CD14-positive monocyte (primary cell): Measurements from ENCODE around the gene SEMA6D. TPM values are rescaled to one million over a fixed set of nuclear protein-coding genes. Genes with fewer than 3 reads are reported as not detected.

ENCODE experiments used
- DNase-seq, 3 donors: peaks; one replicate each; pipeline ENCODE4 v3.0.0-alpha.2; 2011 to 2022
- H2AFZ ChIP-seq: 2 replicates; pipeline ENCODE4 v1.6.0; 2012; ENCODE audit warnings: mild to moderate bottlenecking, low read depth, low read length, inconsistent platforms; ENCODE audit not compliant: insufficient read depth, poor library complexity, severe bottlenecking
- H3K27ac ChIP-seq, 2 donors: 1 replicate in 1 of 2; 2 replicates in 1 of 2; pipeline ENCODE4 v1.5.1; 2012 to 2013; ENCODE audit warnings: low read length in 2 of 2, control low read depth in 1 of 2, inconsistent platforms in 1 of 2, low read depth in 1 of 2, mild to moderate bottlenecking in 1 of 2
- H3K27me3 ChIP-seq, 2 donors: one replicate each; pipeline versions ENCODE4 v1.6.0 to v1.6.1; 2011 to 2013; ENCODE audit warnings: low read length in 2 of 2; ENCODE audit not compliant: control insufficient read depth in 2 of 2, insufficient read depth in 2 of 2
- H3K36me3 ChIP-seq, 2 donors: replicated peaks in 1 of 2; 1 replicate in 1 of 2; 2 replicates in 1 of 2; pipeline versions ENCODE4 v1.5.1 to v1.6.1; 2012 to 2013; ENCODE audit warnings: low read length in 2 of 2, control low read depth in 1 of 2, inconsistent platforms in 1 of 2, mild to moderate bottlenecking in 1 of 2; ENCODE audit not compliant: insufficient read depth in 2 of 2, control insufficient read depth in 1 of 2
- H3K4me1 ChIP-seq, 2 donors: 1 replicate in 1 of 2; 2 replicates in 1 of 2; pipeline versions ENCODE4 v1.5.1 to v1.6.1; 2012 to 2013; ENCODE audit warnings: low read length in 2 of 2, control low read depth in 1 of 2, inconsistent platforms in 1 of 2, mild to moderate bottlenecking in 1 of 2, moderate library complexity in 1 of 2; ENCODE audit not compliant: insufficient read depth in 2 of 2, control insufficient read depth in 1 of 2
- H3K4me2 ChIP-seq: replicated peaks from 2 replicates; pipeline ENCODE3; 2012; ENCODE audit warnings: low read length, moderate library complexity, mild to moderate bottlenecking; ENCODE audit not compliant: poor library complexity, severe bottlenecking; ENCODE audit errors: extremely low read depth
- H3K4me3 ChIP-seq, 3 experiments: fragments of 200-600 bp in 1 of 3; sonication (generic) in 1 of 3; replicated peaks in 1 of 3; 1 replicate in 2 of 3; 2 replicates in 1 of 3; pipeline ENCODE4 v1.5.1; 2011 to 2013; ENCODE audit warnings: low read length in 3 of 3, mild to moderate bottlenecking in 3 of 3, control low read depth in 2 of 3, low read depth in 2 of 3, inconsistent platforms in 1 of 3, moderate library complexity in 1 of 3
- H3K79me2 ChIP-seq: 2 replicates; pipeline ENCODE4 v1.6.0; 2012; ENCODE audit warnings: mild to moderate bottlenecking, control low read depth, inconsistent platforms, low read length, moderate library complexity; ENCODE audit not compliant: insufficient read depth
- H3K9ac ChIP-seq: 2 replicates; pipeline ENCODE4 v1.6.0; 2017; ENCODE audit warnings: low read length, mild to moderate bottlenecking; ENCODE audit not compliant: insufficient read depth, poor library complexity, severe bottlenecking
- H3K9me3 ChIP-seq, 2 donors: replicated peaks in 1 of 2; 1 replicate in 1 of 2; 2 replicates in 1 of 2; pipeline versions ENCODE4 v1.5.1 to v1.6.1; 2012 to 2013; ENCODE audit warnings: low read length in 2 of 2, control low read depth in 1 of 2; ENCODE audit not compliant: control insufficient read depth in 1 of 2, insufficient read depth in 1 of 2
- H4K20me1 ChIP-seq: 2 replicates; pipeline ENCODE4 v1.6.0; 2012; ENCODE audit warnings: mild to moderate bottlenecking, low read length, control low read depth, moderate library complexity; ENCODE audit not compliant: insufficient read depth
- H3K27ac Mint-ChIP-seq, 7 donors: one replicate each; pipeline ENCODE4 v1.8.0; 2020; ENCODE audit warnings: mild to moderate bottlenecking in 7 of 7, mixed read lengths in 7 of 7, moderate library complexity in 6 of 7, inconsistent platforms in 2 of 7
- H3K27me3 Mint-ChIP-seq, 3 donors: one replicate each; pipeline ENCODE4 v1.8.0; 2021 to 2022; ENCODE audit warnings: low read depth in 3 of 3, mild to moderate bottlenecking in 3 of 3, mixed read lengths in 3 of 3, moderate library complexity in 3 of 3, inconsistent platforms in 1 of 3
- H3K36me3 Mint-ChIP-seq, 2 donors: one replicate each; pipeline ENCODE4 v1.8.0; 2020; ENCODE audit warnings: mixed read lengths in 2 of 2, inconsistent platforms in 1 of 2, mild to moderate bottlenecking in 1 of 2
- H3K4me1 Mint-ChIP-seq: one replicate; pipeline ENCODE4 v1.8.0; 2020; ENCODE audit warnings: mild to moderate bottlenecking, mixed read lengths
- H3K4me3 Mint-ChIP-seq, 2 donors: one replicate each; pipeline ENCODE4 v1.8.0; 2020; ENCODE audit warnings: mild to moderate bottlenecking in 2 of 2, mixed read lengths in 2 of 2, moderate library complexity in 1 of 2
- H3K9me3 Mint-ChIP-seq, 7 donors: one replicate each; pipeline ENCODE4 v1.8.0; 2020 to 2022; ENCODE audit warnings: mixed read lengths in 7 of 7, mild to moderate bottlenecking in 6 of 7, moderate library complexity in 6 of 7, inconsistent platforms in 2 of 7
- WGBS: methylation state at CpG from one replicate; pipeline ENCODE4 v1.1.5; 2013; ENCODE audit warnings: missing lambda C conversion rate; ENCODE audit not compliant: insufficient coverage; 5-methylcytosine and 5-hydroxymethylcytosine counted together
- intact Hi-C, 2 donors: fragments of 100-400 bp; cut with micrococcal nuclease; formaldehyde crosslinking; loops; one replicate each; pipeline versions ENCODE4 v1.15.0 to v1.15.1; 2023
- polyA plus RNA-seq, 3 donors: library from polyadenylated mRNA; depleted of rRNA in 1 of 3; unstranded in 2 of 3; stranded (reverse) in 1 of 3; fragments of 300-500 nt in 2 of 3; fragments of >200 nt in 1 of 3; fragmentation: Illumina TruSeq in 2 of 3; gene quantifications; 1 replicate in 2 of 3; 2 replicates in 1 of 3; pipeline ENCODE4 v1.2.3, GENCODE V29; 2012 to 2021
- TF ChIP-seq, protein P1 (sequence below): fragments of 200-600 bp; IDR thresholded peaks from one replicate; pipeline ENCODE4 v1.8.0; 2022; ENCODE audit warnings: antibody characterized with exemption, mild to moderate bottlenecking

Gene SEMA6D
- polyA plus RNA-seq, 3 donors = not detected

- Histone ChIP-seq H3K27me3 (no peaks in the 10 kb centered on the region), H3K27ac (no peak overlapping the region), H3K9me3 (peaks cover 8% of the 10 kb centered on the region in 2 donors), H3K36me3 (no peaks in the 10 kb centered on the region), H3K4me2 (no peak overlapping the region), H3K4me1 (no peaks in the 10 kb centered on the region), H3K9ac (no peak overlapping the region), H3K4me3 (no peak overlapping the region), H2AFZ (no peak overlapping the region), H3K79me2 (no peaks in the 10 kb centered on the region), H4K20me1 (no peaks in the 10 kb centered on the region)
- H3K36me3 Mint-ChIP-seq = no peaks in the 10 kb centered on the region
- TF ChIP-seq, protein P1, sequence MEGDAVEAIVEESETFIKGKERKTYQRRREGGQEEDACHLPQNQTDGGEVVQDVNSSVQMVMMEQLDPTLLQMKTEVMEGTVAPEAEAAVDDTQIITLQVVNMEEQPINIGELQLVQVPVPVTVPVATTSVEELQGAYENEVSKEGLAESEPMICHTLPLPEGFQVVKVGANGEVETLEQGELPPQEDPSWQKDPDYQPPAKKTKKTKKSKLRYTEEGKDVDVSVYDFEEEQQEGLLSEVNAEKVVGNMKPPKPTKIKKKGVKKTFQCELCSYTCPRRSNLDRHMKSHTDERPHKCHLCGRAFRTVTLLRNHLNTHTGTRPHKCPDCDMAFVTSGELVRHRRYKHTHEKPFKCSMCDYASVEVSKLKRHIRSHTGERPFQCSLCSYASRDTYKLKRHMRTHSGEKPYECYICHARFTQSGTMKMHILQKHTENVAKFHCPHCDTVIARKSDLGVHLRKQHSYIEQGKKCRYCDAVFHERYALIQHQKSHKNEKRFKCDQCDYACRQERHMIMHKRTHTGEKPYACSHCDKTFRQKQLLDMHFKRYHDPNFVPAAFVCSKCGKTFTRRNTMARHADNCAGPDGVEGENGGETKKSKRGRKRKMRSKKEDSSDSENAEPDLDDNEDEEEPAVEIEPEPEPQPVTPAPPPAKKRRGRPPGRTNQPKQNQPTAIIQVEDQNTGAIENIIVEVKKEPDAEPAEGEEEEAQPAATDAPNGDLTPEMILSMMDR = no peak
- no peaks in the 10 kb centered on the region for H3K4me1 Mint-ChIP-seq
- H3K27ac Mint-ChIP-seq = no peak overlapping the region
- H3K27me3 Mint-ChIP-seq = no peaks in the 10 kb centered on the region
- WGBS = no CpG with 5 or more reads among the region's 5 CpGs
- DNase-seq = no peak
- intact Hi-C loops = no loop called here
- no peak overlapping the region for H3K4me3 Mint-ChIP-seq
- H3K9me3 Mint-ChIP-seq = peaks cover 4 to 12% (median 7%) of the 10 kb centered on the region in 7 donors
These were observed 49.1 kb downstream of the SEMA6D start for GRCh38 chr15:47766406-47766805.

- H2AFZ ChIP-seq = no peak overlapping the region
- no peaks in the 10 kb centered on the region for H3K79me2 ChIP-seq
- Mint-ChIP-seq H3K36me3 (no peaks in the 10 kb centered on the region), H3K9me3 (peaks cover 4 to 12% (median 7%) of the 10 kb centered on the region in 7 donors), H3K27ac (no peak overlapping the region), H3K4me1 (no peaks in the 10 kb centered on the region), H3K27me3 (no peaks in the 10 kb centered on the region), H3K4me3 (no peak overlapping the region)
- 100% methylated on average over 1 of the region's 5 CpGs for WGBS
- TF ChIP-seq, protein P1 = no peak
- no peaks in the 10 kb centered on the region for H3K36me3 ChIP-seq
- no peak overlapping the region for H3K9ac ChIP-seq
- no peaks in the 10 kb centered on the region for H3K27me3 ChIP-seq
- no peaks in the 10 kb centered on the region for H3K4me1 ChIP-seq
- H3K9me3 ChIP-seq = peaks cover 8 to 11% of the 10 kb centered on the region in 2 donors
- H4K20me1 ChIP-seq = no peaks in the 10 kb centered on the region
- H3K27ac ChIP-seq = no peak overlapping the region
- no peak overlapping the region for H3K4me2 ChIP-seq
- no peak overlapping the region for H3K4me3 ChIP-seq
- no peak for DNase-seq
- intact Hi-C loops = no loop called here
These were observed 49.7 kb downstream of the SEMA6D start for GRCh38 chr15:47767035-47767434.
